Endodermal cell (in vitro differentiated cells): ENCODE results near the gene CSNK1G1. TPM values are rescaled to one million over a fixed set of nuclear protein-coding genes. Genes with fewer than 3 reads are reported as not detected.
A peak's percentile ranks its signal among the peaks of the same experiment; 100 is the strongest.

Source experiments
- DNase-seq: peaks from one replicate; pipeline ENCODE4 v3.0.0-alpha.2; 2017
- H3K27ac ChIP-seq: 2 replicates; pipeline ENCODE4 v1.5.1; 2013; ENCODE audit warnings: mild to moderate bottlenecking, low read depth, low read length, moderate library complexity
- H3K27me3 ChIP-seq: 2 replicates; pipeline ENCODE4 v1.6.1; 2013; ENCODE audit warnings: mild to moderate bottlenecking, low read length, moderate library complexity; ENCODE audit not compliant: insufficient read depth, control insufficient read depth, poor library complexity, severe bottlenecking
- H3K36me3 ChIP-seq: 2 replicates; pipeline ENCODE4 v1.7.0; 2013; ENCODE audit warnings: mild to moderate bottlenecking, low read length, moderate library complexity; ENCODE audit not compliant: control insufficient read depth, insufficient read depth
- H3K4me1 ChIP-seq: one replicate; pipeline ENCODE4 v1.7.0; 2013; ENCODE audit warnings: low read length; ENCODE audit not compliant: control insufficient read depth, insufficient read depth
- H3K4me3 ChIP-seq: 2 replicates; pipeline ENCODE4 v1.5.1; 2013; ENCODE audit warnings: mild to moderate bottlenecking, low read length, moderate library complexity
- H3K9ac ChIP-seq: 2 replicates; pipeline ENCODE4 v1.6.1; 2013; ENCODE audit warnings: mild to moderate bottlenecking, low read length, moderate library complexity; ENCODE audit not compliant: poor library complexity, severe bottlenecking; ENCODE audit errors: extremely low read depth
- H3K9me3 ChIP-seq: 2 replicates; pipeline ENCODE4 v1.6.1; 2013; ENCODE audit warnings: mild to moderate bottlenecking, low read length, moderate library complexity; ENCODE audit not compliant: control insufficient read depth
- H3K27ac Mint-ChIP-seq: 2 replicates; pipeline ENCODE4 v1.8.0; 2020; ENCODE audit warnings: mixed read lengths
- H3K27me3 Mint-ChIP-seq: 2 replicates; pipeline ENCODE4 v1.8.0; 2021; ENCODE audit warnings: mild to moderate bottlenecking, mixed read lengths; ENCODE audit not compliant: insufficient read depth
- H3K36me3 Mint-ChIP-seq: 2 replicates; pipeline ENCODE4 v1.8.0; 2020; ENCODE audit warnings: low read depth, mixed read lengths
- H3K4me1 Mint-ChIP-seq: 2 replicates; pipeline ENCODE4 v1.8.0; 2020; ENCODE audit warnings: mixed read lengths
- H3K4me3 Mint-ChIP-seq: 2 replicates; pipeline ENCODE4 v1.8.0; 2020; ENCODE audit warnings: mild to moderate bottlenecking, moderate library complexity, mixed read lengths
- H3K9me3 Mint-ChIP-seq: 2 replicates; pipeline ENCODE4 v1.8.0; 2020; ENCODE audit warnings: mild to moderate bottlenecking, mixed read lengths
- WGBS, 2 experiments: methylation state at CpG; one replicate each; pipeline versions ENCODE4 v1.1.5 to v1.1.7; 2013; ENCODE audit warnings: missing lambda C conversion rate in 2 of 2, mixed read lengths in 1 of 2; ENCODE audit not compliant: insufficient coverage in 1 of 2, insufficient read length in 1 of 2; 5-methylcytosine and 5-hydroxymethylcytosine counted together
- total RNA-seq, 2 donors: library from RNA; stranded (reverse); fragmentation: NEBNext Ultra II Directional in 1 of 2; extraction: Animal tissue kit (Norgen Biotek cat#: 25700) in 1 of 2; gene quantifications; 2 replicates in 1 of 2; 3 replicates in 1 of 2; pipeline ENCODE4 v1.2.1, GENCODE V29; 2021
- TF ChIP-seq, protein P1 (sequence below): fragments of 200-600 bp; sonication (generic); conservative IDR thresholded peaks from 2 replicates; pipeline ENCODE4 v1.5.0; 2021; ENCODE audit warnings: antibody characterized with exemption, mild to moderate bottlenecking

Gene CSNK1G1
- total RNA-seq, 2 donors from 2014 or later: 24.5 to 31.4 TPM

DNA sequence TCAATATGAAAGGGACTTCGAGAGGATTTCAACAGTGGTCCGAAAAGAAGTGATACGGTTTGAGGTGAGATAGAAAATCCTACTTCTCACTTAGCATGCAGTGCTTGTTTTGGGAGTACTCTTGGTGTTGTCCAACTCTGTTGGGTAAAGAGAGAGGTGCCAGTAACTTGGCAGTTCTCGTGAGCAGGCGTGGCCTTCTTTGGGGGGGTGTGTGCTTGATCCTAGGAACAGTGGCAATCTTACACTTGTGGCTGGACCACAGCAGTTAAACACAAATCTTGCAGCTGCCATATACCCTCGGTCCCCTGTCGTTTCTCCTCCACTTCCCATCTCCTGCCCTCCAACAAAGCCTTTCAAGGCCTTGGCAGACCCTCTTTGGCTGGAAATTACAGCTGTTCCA lies 219.6 kb downstream of the CSNK1G1 start:
- no peaks in the 10 kb centered on the region for H3K9me3 Mint-ChIP-seq
- H3K9ac ChIP-seq: no peak overlapping the region

DNA sequence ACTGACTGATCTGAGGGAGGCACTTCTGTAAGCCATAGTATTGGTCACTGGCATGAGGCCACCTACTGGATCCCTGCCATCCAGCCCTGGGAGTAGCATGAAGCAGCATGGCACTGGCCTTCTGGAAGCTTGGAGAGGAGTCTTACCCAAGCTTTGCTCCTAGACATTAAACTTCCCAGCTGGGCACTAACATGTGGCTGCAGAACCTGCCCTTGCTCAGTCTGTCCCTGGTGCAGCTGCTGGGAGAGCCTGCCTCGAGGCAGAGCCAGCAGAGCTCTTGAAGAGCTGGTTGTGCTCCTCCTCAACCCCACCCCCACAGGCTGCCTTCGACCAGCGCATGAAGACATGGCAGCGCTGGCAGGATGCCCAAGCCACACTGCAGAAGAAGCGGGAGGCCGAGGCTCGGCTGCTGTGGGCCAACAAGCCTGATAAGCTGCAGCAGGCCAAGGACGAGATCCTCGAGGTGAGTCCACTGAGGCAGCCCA lies 221.6 kb downstream of the CSNK1G1 start:
- H3K4me1 ChIP-seq: no peaks in the 10 kb centered on the region
- H3K9me3 Mint-ChIP-seq: no peaks in the 10 kb centered on the region
- H3K9me3 ChIP-seq: no peaks in the 10 kb centered on the region
- H3K4me3 Mint-ChIP-seq: no peak overlapping the region
- no peak for DNase-seq
- H3K27ac Mint-ChIP-seq: no peak overlapping the region
- peaks cover 38% of the 10 kb centered on the region for H3K36me3 ChIP-seq
- no peaks in the 10 kb centered on the region for H3K27me3 ChIP-seq
- WGBS, 2 experiments: 93 to 96% methylated on average over 5 to 9 of the region's 9 CpGs
- H3K36me3 Mint-ChIP-seq: peaks cover 68% of the 10 kb centered on the region
- H3K27ac ChIP-seq: no peak overlapping the region
- H3K4me1 Mint-ChIP-seq: peaks cover 3% of the 10 kb centered on the region
- H3K4me3 ChIP-seq: no peak overlapping the region
- no peaks in the 10 kb centered on the region for H3K27me3 Mint-ChIP-seq
- H3K9ac ChIP-seq: no peak overlapping the region
- TF ChIP-seq, protein P1, sequence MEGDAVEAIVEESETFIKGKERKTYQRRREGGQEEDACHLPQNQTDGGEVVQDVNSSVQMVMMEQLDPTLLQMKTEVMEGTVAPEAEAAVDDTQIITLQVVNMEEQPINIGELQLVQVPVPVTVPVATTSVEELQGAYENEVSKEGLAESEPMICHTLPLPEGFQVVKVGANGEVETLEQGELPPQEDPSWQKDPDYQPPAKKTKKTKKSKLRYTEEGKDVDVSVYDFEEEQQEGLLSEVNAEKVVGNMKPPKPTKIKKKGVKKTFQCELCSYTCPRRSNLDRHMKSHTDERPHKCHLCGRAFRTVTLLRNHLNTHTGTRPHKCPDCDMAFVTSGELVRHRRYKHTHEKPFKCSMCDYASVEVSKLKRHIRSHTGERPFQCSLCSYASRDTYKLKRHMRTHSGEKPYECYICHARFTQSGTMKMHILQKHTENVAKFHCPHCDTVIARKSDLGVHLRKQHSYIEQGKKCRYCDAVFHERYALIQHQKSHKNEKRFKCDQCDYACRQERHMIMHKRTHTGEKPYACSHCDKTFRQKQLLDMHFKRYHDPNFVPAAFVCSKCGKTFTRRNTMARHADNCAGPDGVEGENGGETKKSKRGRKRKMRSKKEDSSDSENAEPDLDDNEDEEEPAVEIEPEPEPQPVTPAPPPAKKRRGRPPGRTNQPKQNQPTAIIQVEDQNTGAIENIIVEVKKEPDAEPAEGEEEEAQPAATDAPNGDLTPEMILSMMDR: no peak

More for the DNA sequence above, 219.6 kb downstream of the CSNK1G1 start:
- Mint-ChIP-seq H3K4me3 (no peak overlapping the region), H3K27me3 (no peaks in the 10 kb centered on the region), H3K36me3 (peaks cover 53% of the 10 kb centered on the region), H3K4me1 (peaks cover 3% of the 10 kb centered on the region), H3K27ac (no peak overlapping the region)
- H3K9me3 ChIP-seq: no peaks in the 10 kb centered on the region
- H3K27ac ChIP-seq: no peak overlapping the region
- TF ChIP-seq, protein P1: no peak
- no peaks in the 10 kb centered on the region for H3K4me1 ChIP-seq
- DNase-seq: peak; percentile 24
- no peaks in the 10 kb centered on the region for H3K27me3 ChIP-seq
- WGBS, 2 experiments: 91 to 96% methylated on average over 4 to 5 of the region's 7 CpGs
- H3K4me3 ChIP-seq: no peak overlapping the region
- peaks cover 28% of the 10 kb centered on the region for H3K36me3 ChIP-seq

DNA sequence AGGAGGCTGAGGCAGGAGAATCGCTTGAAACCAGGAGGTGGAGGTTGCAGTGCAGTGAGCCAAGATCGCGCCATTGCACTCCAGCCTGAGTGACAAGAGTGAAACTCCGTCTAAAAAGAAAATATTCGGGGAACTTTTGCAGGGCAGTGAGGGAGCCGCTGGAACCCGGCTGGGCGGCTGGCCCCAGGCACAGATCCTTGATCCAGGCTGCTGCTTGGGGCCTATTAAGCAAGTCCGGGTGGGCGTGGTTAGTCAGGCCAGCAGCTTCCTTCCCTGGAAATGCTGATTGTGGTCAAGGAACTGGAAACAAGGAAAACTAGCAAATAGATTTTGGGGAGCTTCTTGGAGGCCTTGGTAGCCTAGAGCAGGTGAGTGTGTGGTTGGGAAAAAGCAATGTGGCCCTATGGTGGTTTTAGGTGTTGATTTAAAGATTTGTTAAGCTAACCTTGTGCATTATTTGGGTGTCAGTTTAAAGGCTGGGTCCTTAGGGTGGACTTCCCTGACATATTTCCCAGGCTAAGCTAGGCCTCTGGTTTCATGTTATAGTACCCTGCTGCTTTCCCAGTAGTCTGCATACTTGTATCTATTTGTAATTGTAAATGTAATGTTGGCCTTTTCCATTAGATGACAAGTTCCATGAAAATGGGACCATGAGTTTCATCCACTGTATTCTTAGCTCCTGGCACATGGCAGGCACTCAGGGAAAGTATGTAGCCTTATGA lies 222.2 kb downstream of the CSNK1G1 start:
- peaks cover 42% of the 10 kb centered on the region for H3K36me3 ChIP-seq
- H3K9ac ChIP-seq: no peak overlapping the region
- no peaks in the 10 kb centered on the region for H3K9me3 Mint-ChIP-seq
- no peaks in the 10 kb centered on the region for H3K27me3 Mint-ChIP-seq
- peaks cover 68% of the 10 kb centered on the region for H3K36me3 Mint-ChIP-seq
- TF ChIP-seq, protein P1: no peak
- no peak overlapping the region for H3K4me3 Mint-ChIP-seq
- H3K4me3 ChIP-seq: no peak overlapping the region
- H3K4me1 Mint-ChIP-seq: peaks cover 3% of the 10 kb centered on the region
- 94 to 98% methylated on average over 10 of the region's 10 CpGs for WGBS, 2 experiments
- no peaks in the 10 kb centered on the region for H3K9me3 ChIP-seq
- H3K27me3 ChIP-seq: no peaks in the 10 kb centered on the region
- no peak overlapping the region for H3K27ac Mint-ChIP-seq
- no peaks in the 10 kb centered on the region for H3K4me1 ChIP-seq
- DNase-seq: no peak
- no peak overlapping the region for H3K27ac ChIP-seq
